OCI-LY1 (cell line): ENCODE data around the gene BAG5.

ENCODE experiments used
- EZH2 ChIP-seq: fragments of 200-600 bp; sonication (generic), shearing (Covaris generic); IDR thresholded peaks from 2 replicates; pipeline ENCODE4 v1.8.0; 2017; ENCODE audit warnings: borderline replicate concordance, mixed run types, mild to moderate bottlenecking, antibody characterized with exemption, low read length, moderate library complexity, mixed read lengths
- TF ChIP-seq, protein P1 (sequence below): fragments of 200-600 bp; sonication (generic), shearing (Covaris generic); IDR thresholded peaks from 2 replicates; pipeline ENCODE4 v1.5.1; 2017; ENCODE audit warnings: mild to moderate bottlenecking, antibody characterized with exemption, low read length, moderate library complexity, mixed read lengths

DNA sequence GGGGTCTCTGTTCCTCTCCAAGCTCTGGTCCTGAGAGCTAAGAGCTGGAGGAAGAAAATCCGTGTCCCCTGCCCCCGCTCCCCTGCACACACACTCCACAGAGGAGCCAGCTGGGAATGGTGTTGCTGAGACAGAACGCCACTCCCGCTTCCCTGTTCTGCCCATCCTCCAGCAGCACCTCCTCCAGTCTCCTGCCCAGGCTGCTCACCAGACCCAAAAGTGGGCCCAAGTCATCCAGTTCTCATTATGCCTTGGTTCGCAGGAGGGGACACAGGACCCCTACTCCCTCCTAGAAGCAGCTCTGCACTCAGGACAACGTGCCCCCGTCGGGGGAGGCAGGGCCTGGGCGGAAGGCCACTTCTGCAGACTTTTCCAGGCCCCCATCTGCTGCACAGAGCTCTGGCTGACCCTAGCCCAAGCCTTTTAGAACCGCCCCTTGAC, 34.3 kb downstream of the BAG5 start:
- TF ChIP-seq, protein P1, sequence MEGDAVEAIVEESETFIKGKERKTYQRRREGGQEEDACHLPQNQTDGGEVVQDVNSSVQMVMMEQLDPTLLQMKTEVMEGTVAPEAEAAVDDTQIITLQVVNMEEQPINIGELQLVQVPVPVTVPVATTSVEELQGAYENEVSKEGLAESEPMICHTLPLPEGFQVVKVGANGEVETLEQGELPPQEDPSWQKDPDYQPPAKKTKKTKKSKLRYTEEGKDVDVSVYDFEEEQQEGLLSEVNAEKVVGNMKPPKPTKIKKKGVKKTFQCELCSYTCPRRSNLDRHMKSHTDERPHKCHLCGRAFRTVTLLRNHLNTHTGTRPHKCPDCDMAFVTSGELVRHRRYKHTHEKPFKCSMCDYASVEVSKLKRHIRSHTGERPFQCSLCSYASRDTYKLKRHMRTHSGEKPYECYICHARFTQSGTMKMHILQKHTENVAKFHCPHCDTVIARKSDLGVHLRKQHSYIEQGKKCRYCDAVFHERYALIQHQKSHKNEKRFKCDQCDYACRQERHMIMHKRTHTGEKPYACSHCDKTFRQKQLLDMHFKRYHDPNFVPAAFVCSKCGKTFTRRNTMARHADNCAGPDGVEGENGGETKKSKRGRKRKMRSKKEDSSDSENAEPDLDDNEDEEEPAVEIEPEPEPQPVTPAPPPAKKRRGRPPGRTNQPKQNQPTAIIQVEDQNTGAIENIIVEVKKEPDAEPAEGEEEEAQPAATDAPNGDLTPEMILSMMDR = no peak
- TF ChIP-seq EZH2 = no peak
